CD4-positive, alpha-beta T cell treated with Interleukin-17A for 4 hours (primary cell): ENCODE measurements around the gene VAV2.
"Not testable (repeated sequence)": the region's sequence is repeated elsewhere in the genome, so short reads cannot be mapped to it uniquely, and the experiment has no call there.

ENCODE experiments used
- DNase-seq: peaks from one replicate; pipeline ENCODE4 v3.0.0-alpha.2; 2020; ENCODE audit warnings: mixed read lengths

Gene VAV2

GRCh38 chr9:133760713-133761290 lies 231.3 kb downstream of the VAV2 start:
- no peak for DNase-seq

DNA sequence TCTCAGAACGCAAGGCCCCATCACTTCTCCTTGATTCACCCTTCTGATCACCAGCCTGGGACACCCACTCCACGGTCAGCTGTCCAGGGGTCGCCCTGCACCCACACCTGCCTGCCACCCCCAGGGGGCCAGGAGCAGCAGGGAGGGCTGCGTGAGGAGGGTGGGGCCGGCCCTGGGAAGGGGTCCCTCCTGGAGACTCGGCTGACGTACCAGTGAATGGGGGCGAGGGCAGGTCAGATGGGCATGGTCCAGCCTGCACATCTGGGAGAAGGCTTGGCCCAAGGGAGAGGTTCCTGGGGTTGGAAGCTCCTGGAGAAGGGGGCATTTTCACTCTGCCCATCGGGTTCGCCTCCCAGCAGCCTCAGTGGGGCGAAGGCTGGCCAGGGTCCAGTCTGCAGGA lies 232.2 kb downstream of the VAV2 start:
- DNase-seq: no peak

DNA sequence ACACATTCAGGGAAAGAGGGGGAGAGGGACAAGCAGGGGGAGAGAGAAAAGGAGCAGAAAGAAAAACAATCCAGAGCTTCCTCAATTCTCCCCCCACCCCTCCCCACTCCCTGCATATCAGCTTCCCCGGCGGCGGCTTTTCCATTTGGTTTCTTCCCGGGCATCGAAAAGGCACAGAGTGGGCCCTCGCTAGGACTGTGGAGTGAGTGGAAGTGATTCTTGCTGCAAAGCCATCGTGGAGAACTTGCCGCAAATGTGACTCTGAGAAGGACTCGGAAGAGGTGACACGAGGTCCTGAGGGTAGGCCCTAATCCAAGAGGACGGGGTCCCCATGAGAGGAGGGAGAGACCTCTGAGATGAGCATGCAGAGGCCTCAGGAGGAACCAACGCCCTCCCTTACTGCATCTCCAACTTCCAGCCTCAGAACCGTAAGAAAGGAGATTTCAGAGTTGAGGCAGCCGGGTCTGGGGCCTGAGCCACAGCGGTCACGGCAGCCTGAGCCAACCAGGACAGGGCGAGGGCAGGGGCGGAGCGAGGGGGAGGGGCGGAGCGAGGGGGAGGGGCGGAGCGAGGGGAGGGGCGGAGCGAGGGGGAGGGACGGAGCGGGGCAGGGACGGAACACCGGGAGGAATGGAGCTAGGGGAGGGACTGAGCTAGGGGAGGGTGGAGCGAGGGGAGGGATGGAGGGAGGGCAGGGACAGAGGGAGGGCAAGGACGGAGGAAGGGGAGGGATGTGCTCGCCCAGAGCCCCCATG lies 232.8 kb downstream of the VAV2 start:
- no peak for DNase-seq

DNA sequence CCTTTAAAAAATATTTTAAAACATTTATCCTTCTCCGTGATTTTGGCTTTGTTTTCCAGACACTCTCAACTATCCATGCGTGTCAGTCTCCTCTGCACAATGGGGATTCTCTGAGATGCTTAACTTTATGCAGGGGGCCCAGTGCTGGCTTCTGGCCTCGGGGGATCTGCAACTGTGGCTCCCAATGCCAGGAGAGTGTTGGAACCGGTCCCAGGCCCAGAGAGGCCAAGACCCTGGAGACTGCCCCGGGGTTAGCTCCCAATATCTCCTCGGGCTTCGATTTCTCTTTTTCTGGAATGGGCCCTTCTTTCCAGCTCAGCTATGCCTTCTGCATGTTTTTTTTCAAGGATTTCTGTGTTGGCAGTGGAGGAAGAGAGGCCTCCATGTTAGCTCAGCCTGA lies 233.9 kb downstream of the VAV2 start:
- DNase-seq: no peak

DNA sequence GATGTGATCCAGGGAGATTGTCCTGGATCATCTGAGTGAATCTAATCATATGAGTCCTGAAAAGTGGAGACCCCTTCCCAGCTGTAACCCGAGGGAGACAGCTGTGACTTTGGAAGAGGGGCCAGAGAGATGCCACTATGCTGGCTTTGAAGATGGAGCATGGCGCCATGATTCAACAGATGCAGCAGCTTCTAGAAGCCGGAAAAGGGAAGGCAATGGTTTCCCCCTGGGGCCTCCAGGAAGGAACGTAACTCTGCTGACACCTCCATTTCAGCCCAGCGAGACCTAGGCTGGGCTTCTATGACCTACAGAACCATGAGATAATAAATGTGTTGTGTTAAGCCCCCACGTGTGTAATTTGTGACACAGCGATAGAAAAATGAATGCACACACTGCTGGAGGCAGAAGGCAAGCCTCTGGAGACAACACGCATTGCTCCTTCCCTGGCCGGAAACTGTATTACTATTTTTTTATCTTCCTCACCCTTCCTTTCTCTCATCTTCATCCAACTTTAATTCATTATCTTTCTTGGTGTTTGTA lies 237.4 kb downstream of the VAV2 start:
- DNase-seq: no peak

GRCh38 chr9:133754187-133754586 lies 237.9 kb downstream of the VAV2 start:
- no peak for DNase-seq

- DNase-seq: no peak
Observed at GRCh38 chr9:133752739-133753446, 239.2 kb downstream of the VAV2 start.

DNA sequence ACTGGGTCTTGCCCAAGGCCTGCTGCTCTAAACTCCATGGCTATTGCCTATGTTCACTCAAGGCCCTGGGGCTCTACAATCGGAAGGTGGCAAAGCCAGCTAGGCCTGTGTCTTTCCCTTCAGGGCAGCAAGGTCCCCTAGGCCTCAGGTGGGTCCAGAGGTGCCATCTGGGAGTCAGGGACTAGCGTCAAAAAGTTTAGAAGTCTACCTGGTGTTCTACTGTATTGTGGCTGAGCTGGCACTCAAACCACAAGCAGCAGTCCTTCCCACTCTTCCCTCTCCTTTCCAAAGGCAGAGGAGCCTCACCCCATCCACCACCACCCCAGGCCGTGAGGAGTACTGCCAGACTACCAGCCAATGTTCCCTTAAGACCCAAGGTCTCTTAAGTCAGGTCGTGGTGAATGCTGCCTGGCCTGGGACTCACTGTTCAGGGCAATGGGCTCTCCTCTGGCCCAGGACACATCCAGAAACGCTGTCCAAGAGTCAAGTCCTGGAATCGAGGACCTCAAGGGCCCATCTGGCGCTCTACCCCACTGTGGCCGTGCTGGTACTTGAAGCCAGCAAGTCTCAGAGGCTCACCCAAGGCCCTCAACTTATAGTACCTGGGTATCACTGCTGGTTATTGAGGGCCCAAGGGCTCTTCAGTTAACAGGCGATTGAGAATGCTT lies 241.0 kb downstream of the VAV2 start:
- no peak for DNase-seq

DNA sequence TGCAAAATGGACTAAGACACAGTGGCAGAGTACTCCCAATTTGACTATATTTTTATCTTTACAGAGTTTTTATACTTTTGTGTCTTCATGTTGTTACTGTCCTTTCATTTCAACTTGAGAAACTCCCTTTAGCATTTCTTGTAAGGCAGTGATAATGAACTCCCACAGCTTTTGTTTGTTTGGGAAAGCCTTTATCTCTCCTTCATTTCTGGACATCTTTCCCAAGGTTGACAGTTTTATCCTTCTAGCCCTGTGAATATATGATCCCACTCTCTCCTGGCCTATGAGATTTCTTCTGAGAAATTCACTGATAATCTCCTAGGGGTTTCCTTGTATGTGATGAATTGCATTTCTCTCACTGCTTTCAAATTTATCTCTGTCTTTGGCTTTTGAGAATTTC lies 244.8 kb downstream of the VAV2 start:
- no peak for DNase-seq

GRCh38 chr9:133744528-133744927 lies 247.6 kb downstream of the VAV2 start:
- not testable (repeated sequence) for DNase-seq

DNA sequence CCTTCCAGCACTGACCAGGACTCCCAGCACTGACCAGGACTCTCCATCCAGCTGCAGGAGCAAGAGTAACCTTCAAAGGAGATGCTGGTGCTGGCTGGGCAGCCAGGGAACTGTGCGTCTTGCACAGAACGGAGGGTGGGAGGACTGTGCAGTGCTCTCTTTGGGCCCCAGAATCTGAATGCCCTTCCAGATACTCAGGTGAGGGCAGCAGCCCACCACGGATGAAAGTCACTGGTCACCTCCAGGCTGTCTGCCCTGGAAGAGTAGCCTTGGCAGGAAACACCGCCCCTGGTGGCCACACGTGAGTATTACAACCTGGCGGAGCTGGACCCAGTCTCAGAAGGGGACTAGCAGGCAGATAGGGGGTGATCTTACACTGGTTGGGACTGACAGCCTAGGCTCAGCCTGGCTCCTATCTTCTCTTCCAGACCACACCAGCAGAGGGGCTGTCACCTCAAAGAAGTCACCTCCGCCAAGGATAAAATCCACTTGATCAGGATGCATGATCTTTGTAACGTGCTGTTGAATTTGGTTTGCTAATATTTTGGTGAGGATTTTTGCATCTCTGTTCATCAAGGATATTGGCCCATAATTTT lies 249.2 kb downstream of the VAV2 start:
- DNase-seq: peak; percentile 82

DNA sequence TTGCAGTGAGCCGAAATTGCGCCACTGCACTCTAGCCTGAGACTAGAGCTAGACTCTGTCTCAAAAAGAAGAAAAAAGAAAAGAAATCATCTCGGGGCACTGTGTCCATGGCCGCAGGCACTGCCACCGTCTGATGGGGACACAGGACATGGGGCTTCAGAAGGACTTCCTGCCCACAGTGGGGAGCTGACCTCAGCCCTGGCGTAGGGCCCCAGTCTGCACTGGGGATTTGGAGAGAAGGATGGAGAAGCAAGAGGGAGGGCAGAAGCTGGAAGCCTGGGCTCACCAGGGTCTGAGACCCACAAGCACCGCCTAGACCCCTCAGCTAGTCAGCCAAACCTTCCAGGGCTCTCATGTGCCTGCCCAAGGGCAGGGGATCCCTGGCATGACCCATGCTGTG lies 249.9 kb downstream of the VAV2 start:
- DNase-seq: no peak

DNA sequence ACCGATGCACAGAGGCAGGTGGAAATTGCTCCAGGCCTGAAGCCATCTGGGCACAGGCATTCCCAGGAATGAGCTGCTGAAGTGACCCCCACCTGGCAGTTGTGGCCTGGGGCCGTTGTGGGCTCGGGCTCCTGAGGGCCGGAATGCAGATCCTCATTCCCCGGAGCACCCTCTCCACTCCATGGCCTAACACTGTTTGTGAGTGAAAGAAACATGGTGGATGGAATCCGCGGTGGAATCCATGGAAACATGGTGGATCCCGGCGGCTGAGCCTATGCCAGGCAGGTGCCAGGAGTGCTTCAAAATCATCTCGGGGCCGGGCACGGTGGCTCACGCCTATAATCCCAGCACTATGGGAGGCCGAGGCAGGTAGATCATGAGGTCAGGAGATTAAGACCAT lies 250.4 kb downstream of the VAV2 start:
- no peak for DNase-seq

- no peak for DNase-seq
Observed at GRCh38 chr9:133740911-133741310, 251.2 kb downstream of the VAV2 start.

GRCh38 chr9:133739408-133740280 lies 252.5 kb downstream of the VAV2 start:
- DNase-seq: no peak

- no peak for DNase-seq
Observed at GRCh38 chr9:133738640-133739225, 253.4 kb downstream of the VAV2 start.

- DNase-seq: peak; percentile 63
Observed at GRCh38 chr9:133737774-133738639, 254.1 kb downstream of the VAV2 start, which contains the start of gene SARDH. Gene SARDH, minus strand, starts transcription at chr9:133738352. Its CDS starts 4,179 bp downstream, at chr9:133734173.

DNA sequence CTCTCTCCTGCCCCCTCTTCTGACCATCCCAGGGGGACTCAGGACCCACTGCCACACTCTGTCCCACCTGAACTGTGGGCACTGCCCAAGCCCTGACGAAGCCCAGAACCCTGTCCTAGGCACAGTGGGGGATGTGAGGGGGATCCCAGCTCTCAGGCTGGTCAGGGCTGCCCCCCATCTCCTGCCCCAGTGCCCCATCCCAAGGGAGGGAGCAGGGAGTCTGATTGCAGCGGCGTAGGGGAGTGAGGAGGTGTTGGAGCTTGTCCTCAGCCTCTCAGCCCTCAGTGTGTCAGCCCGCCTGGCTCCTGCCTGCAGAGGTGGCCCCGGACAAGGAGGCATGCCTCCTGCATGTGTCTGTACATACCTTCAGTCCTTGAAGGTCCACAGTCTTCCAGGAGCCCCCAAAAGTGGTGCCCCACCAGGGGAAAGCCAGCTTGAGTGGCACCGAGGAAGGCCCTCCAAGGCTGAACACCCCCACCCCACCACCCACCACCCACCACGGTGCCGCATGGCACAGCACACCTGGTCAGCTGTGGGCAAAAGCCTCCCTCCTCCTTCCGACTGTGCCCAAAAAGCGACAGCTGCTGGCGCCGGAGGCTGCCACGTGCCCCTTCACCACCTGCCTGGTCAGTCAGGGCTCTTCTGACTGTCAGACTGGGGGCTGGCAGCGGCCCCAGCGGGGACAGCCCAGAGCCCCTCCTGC lies 254.9 kb downstream of the VAV2 start:
- DNase-seq: no peak

GRCh38 chr9:133735931-133736330 lies 256.2 kb downstream of the VAV2 start:
- no peak for DNase-seq

DNA sequence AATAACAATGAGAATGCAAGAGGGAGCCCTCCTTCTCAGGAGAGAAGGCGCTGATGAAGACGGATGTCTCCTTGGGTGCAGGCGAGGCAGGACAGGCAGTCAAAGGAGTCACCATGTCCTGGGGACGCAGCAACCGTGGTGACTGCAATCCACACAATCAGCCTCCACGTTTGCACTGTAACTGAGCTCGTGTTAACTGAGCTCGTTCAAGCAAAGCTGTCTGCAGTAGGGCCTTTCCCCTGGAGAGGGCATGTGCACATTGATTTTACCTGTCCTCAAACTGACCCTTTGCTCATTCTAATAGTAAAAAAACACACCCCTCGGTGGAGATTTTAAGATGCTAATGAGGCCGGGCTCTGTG lies 256.7 kb downstream of the VAV2 start:
- no peak for DNase-seq
